ENCODE results near the gene PERM1. TPM values are rescaled to one million over a fixed set of nuclear protein-coding genes. Genes with fewer than 3 reads are reported as not detected.

The PERM1 gene
- total and polyA plus RNA-seq, 2 of the 13 experiments (the other 11 are each of a cell fraction or from before 2014, with no cell fraction given) = 0.04 to 0.29 TPM

DNA sequence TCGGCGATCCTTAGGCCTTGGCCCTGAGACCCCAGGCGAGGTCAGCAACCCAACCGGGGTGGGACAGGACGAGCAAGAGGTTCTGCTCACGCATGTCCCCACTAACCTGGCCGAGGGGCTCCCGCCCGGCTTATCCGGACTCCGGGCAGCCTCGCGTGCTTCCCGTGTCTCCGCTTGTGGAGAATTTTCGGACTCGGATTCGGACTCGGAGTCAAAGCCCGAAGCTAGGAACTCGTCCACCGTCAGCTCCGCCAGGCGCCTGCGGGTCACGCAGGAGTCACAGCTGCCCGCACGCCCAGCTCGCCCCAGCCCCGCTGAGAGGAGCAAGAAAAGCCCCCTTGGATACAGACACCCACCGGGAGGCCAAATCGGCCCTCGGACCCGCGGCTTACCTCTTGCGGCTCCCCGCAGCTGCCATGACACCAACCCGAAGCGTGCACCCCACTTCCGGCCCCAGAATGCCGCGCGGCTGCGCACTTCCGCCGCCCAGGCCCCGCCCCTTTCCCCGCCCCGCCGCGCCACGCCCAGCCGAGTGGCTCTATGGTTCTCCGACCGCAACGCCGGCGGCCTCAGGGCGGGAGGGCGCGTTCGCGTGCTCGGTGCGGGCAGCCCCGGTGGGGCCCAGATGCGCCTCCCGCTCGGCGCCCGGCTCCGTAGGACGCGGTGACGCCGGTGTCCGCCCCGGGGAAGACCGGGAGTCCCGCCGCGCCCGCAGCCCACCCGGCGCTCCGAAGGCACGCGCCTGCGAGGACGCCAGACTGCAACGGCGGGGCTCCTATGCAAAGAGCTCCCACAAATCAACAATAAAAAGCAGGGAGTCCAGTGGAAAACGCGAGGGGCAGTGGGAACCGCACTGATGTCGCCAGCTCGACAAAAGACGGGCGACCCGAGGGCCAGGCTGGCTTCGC, 22.8 kb downstream of the PERM1 start, which contains the start of gene NOC2L (continued):
- TF ChIP-seq NFKB2 (CRISPR knock-in tag; IDR thresholded peaks at IDR 0.05; ENCODE audit: borderline replicate concordance) (peak; percentile 81; the same call in 1 of the 2 replicates), HCFC1 (IDR thresholded peaks at IDR 0.05; ENCODE audit: low read depth, low read length) (peak; percentile 45; the same call in 1 of the 2 replicates), ZNF225 (CRISPR knock-in tag; IDR thresholded peaks at IDR 0.05) (peak; percentile 34; the same call in 1 of the 2 replicates), CHCHD3 (CRISPR knock-in tag; IDR thresholded peaks at IDR 0.05) (no peak), ADNP (CRISPR knock-in tag; IDR thresholded peaks at IDR 0.05) (no peak), ZFY (CRISPR knock-in tag; IDR thresholded peaks at IDR 0.05) (peak; percentile 80), ZNF142 (CRISPR knock-in tag; IDR thresholded peaks at IDR 0.05) (peak; percentile 100), ZMYM2 (CRISPR knock-in tag; IDR thresholded peaks at IDR 0.05) (no peak), THAP11 (CRISPR knock-in tag; IDR thresholded peaks at IDR 0.05) (peak; percentile 89), PATZ1 (CRISPR knock-in tag; IDR thresholded peaks at IDR 0.05) (peak; percentile 69), HIVEP1 (CRISPR knock-in tag; IDR thresholded peaks at IDR 0.05) (peak; percentile 51)
- TF ChIP-seq, protein P1, sequence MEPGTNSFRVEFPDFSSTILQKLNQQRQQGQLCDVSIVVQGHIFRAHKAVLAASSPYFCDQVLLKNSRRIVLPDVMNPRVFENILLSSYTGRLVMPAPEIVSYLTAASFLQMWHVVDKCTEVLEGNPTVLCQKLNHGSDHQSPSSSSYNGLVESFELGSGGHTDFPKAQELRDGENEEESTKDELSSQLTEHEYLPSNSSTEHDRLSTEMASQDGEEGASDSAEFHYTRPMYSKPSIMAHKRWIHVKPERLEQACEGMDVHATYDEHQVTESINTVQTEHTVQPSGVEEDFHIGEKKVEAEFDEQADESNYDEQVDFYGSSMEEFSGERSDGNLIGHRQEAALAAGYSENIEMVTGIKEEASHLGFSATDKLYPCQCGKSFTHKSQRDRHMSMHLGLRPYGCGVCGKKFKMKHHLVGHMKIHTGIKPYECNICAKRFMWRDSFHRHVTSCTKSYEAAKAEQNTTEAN (CRISPR knock-in tag; conservative IDR thresholded peaks at IDR 0.05) = 0 out of 2 replicates have a peak, but pooled peaks have one; percentile 38
- TF ChIP-seq, protein P2, sequence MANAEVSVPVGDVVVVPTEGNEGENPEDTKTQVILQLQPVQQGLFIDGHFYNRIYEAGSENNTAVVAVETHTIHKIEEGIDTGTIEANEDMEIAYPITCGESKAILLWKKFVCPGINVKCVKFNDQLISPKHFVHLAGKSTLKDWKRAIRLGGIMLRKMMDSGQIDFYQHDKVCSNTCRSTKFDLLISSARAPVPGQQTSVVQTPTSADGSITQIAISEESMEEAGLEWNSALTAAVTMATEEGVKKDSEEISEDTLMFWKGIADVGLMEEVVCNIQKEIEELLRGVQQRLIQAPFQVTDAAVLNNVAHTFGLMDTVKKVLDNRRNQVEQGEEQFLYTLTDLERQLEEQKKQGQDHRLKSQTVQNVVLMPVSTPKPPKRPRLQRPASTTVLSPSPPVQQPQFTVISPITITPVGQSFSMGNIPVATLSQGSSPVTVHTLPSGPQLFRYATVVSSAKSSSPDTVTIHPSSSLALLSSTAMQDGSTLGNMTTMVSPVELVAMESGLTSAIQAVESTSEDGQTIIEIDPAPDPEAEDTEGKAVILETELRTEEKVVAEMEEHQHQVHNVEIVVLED (CRISPR knock-in tag; IDR thresholded peaks at IDR 0.05; ENCODE audit: borderline replicate concordance) = peak; percentile 80; the same call in 1 of the 2 replicates
- TF ChIP-seq, protein P3, sequence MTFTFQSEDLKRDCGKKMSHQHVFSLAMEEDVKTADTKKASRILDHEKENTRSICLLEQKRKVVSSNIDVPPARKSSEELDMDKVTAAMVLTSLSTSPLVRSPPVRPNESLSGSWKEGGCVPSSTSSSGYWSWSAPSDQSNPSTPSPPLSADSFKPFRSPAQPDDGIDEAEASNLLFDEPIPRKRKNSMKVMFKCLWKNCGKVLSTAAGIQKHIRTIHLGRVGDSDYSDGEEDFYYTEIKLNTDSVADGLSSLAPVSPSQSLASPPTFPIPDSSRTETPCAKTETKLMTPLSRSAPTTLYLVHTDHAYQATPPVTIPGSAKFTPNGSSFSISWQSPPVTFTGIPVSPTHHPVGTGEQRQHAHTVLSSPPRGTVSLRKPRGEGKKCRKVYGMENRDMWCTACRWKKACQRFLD (CRISPR knock-in tag; IDR thresholded peaks at IDR 0.05; ENCODE audit: borderline replicate concordance) = peak; percentile 78; the same call in 1 of the 2 replicates
